ENCODE results near the gene ZNF444. TPM values are rescaled to one million over a fixed set of nuclear protein-coding genes. Genes with fewer than 3 reads are reported as not detected.

ZNF444 gene
- total and polyA plus RNA-seq, 2 donors (not counting 1 experiment from before 2014, with no cell fraction given), result 24.1 to 37.7 TPM

- DNase-seq (no peak), ATAC-seq (ENCODE audit: low read depth) (no peak)
- H4K20me1 ChIP-seq (ENCODE audit: control insufficient read depth, insufficient read depth, low read length, poor library complexity, severe bottlenecking), result no peaks in the 10 kb centered on the region
- H3K4me2 ChIP-seq (replicated peaks; ENCODE audit: low read depth, low read length, poor library complexity, severe bottlenecking), result no peak overlapping the region
- H2AFZ ChIP-seq (ENCODE audit: insufficient read depth, low read depth, low read length, poor library complexity, severe bottlenecking), result no peak overlapping the region
- Mint-ChIP-seq H3K4me1 (no peaks in the 10 kb centered on the region), H3K27me3 (peaks cover 12% of the 10 kb centered on the region), H3K9me3 (ENCODE audit: insufficient read depth) (no peaks in the 10 kb centered on the region), H3K4me3 (no peak overlapping the region), H3K27ac (no peak overlapping the region)
- 87% methylated on average over 6 of the region's 7 CpGs for WGBS (ENCODE audit: insufficient coverage)
- H3K27ac ChIP-seq (ENCODE audit: low read length in 2 of 2), result no peak overlapping the region
- no peaks in the 10 kb centered on the region for H3K9me3 ChIP-seq (ENCODE audit: control extremely low read depth in 1 of 3, control insufficient read depth in 2 of 3, insufficient read depth in 1 of 3, low read length in 2 of 3)
- no peaks in the 10 kb centered on the region for H3K36me3 ChIP-seq (replicated peaks in 1 of 2; ENCODE audit: control extremely low read depth in 1 of 2, control insufficient read depth in 1 of 2, extremely low read depth in 1 of 2, insufficient read depth in 2 of 2, low read length in 1 of 2)
- POLR2A ChIA-PET, result no interaction called here
- no peak overlapping the region for H3K4me3 ChIP-seq (ENCODE audit: control extremely low read depth in 1 of 5, extremely low read depth in 1 of 5, insufficient read depth in 1 of 5, low read depth in 2 of 5, low read length in 4 of 5)
- no peak overlapping the region for H3K9ac ChIP-seq (ENCODE audit: low read length)
- no peaks in the 10 kb centered on the region for H3K4me1 ChIP-seq (ENCODE audit: control insufficient read depth in 2 of 2, insufficient read depth in 2 of 2, low read length in 2 of 2)
- no peaks in the 10 kb centered on the region for H3K79me2 ChIP-seq (ENCODE audit: control insufficient read depth, insufficient read depth, low read length)
- intact Hi-C loops (cut with micrococcal nuclease), result no loop called here
- no peak for TF ChIP-seq EZH2 (IDR thresholded peaks at IDR 0.05; ENCODE audit: borderline replicate concordance, insufficient read depth, low read depth, low read length, poor library complexity, severe bottlenecking)
- TF ChIP-seq, protein P1, sequence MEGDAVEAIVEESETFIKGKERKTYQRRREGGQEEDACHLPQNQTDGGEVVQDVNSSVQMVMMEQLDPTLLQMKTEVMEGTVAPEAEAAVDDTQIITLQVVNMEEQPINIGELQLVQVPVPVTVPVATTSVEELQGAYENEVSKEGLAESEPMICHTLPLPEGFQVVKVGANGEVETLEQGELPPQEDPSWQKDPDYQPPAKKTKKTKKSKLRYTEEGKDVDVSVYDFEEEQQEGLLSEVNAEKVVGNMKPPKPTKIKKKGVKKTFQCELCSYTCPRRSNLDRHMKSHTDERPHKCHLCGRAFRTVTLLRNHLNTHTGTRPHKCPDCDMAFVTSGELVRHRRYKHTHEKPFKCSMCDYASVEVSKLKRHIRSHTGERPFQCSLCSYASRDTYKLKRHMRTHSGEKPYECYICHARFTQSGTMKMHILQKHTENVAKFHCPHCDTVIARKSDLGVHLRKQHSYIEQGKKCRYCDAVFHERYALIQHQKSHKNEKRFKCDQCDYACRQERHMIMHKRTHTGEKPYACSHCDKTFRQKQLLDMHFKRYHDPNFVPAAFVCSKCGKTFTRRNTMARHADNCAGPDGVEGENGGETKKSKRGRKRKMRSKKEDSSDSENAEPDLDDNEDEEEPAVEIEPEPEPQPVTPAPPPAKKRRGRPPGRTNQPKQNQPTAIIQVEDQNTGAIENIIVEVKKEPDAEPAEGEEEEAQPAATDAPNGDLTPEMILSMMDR (IDR thresholded peaks at IDR 0.05), result no peak
- peaks cover 0 to 3% (median 0%) of the 10 kb centered on the region in 4 experiments for H3K27me3 ChIP-seq (replicated peaks in 1 of 4; ENCODE audit: control extremely low read depth in 1 of 4, control insufficient read depth in 3 of 4, insufficient read depth in 4 of 4, low read length in 3 of 4)
- CTCF ChIA-PET, result no interaction called here
These were observed 50.0 kb downstream of the ZNF444 start for GRCh38 chr19:56191115-56191514.

- no peaks in the 10 kb centered on the region for H3K9me3 ChIP-seq (ENCODE audit: control extremely low read depth in 1 of 3, control insufficient read depth in 2 of 3, insufficient read depth in 1 of 3, low read length in 2 of 3)
- intact Hi-C loops (cut with micrococcal nuclease), result no loop called here
- TF ChIP-seq EZH2 (IDR thresholded peaks at IDR 0.05; ENCODE audit: borderline replicate concordance, insufficient read depth, low read depth, low read length, poor library complexity, severe bottlenecking), result no peak
- TF ChIP-seq, protein P1 (IDR thresholded peaks at IDR 0.05), result no peak
- CTCF ChIA-PET, result no interaction called here
- H3K4me2 ChIP-seq (replicated peaks; ENCODE audit: low read depth, low read length, poor library complexity, severe bottlenecking), result no peak overlapping the region
- Mint-ChIP-seq H3K27ac (no peak overlapping the region), H3K4me3 (no peak overlapping the region), H3K9me3 (ENCODE audit: insufficient read depth) (no peaks in the 10 kb centered on the region), H3K27me3 (peaks cover 12% of the 10 kb centered on the region), H3K4me1 (no peaks in the 10 kb centered on the region)
- H3K4me1 ChIP-seq (ENCODE audit: control insufficient read depth in 2 of 2, insufficient read depth in 2 of 2, low read length in 2 of 2), result no peaks in the 10 kb centered on the region
- no peak overlapping the region for H3K9ac ChIP-seq (ENCODE audit: low read length)
- H4K20me1 ChIP-seq (ENCODE audit: control insufficient read depth, insufficient read depth, low read length, poor library complexity, severe bottlenecking), result no peaks in the 10 kb centered on the region
- H2AFZ ChIP-seq (ENCODE audit: insufficient read depth, low read depth, low read length, poor library complexity, severe bottlenecking), result no peak overlapping the region
- H3K27ac ChIP-seq (ENCODE audit: low read length in 2 of 2), result no peak overlapping the region
- WGBS (ENCODE audit: insufficient coverage), result 89% methylated on average over 8 of the region's 10 CpGs
- POLR2A ChIA-PET, result no interaction called here
- peaks cover 0 to 3% (median 0%) of the 10 kb centered on the region in 4 experiments for H3K27me3 ChIP-seq (replicated peaks in 1 of 4; ENCODE audit: control extremely low read depth in 1 of 4, control insufficient read depth in 3 of 4, insufficient read depth in 4 of 4, low read length in 3 of 4)
- DNase-seq (no peak), ATAC-seq (ENCODE audit: low read depth) (no peak)
- no peak overlapping the region for H3K4me3 ChIP-seq (ENCODE audit: control extremely low read depth in 1 of 5, extremely low read depth in 1 of 5, insufficient read depth in 1 of 5, low read depth in 2 of 5, low read length in 4 of 5)
- no peaks in the 10 kb centered on the region for H3K36me3 ChIP-seq (replicated peaks in 1 of 2; ENCODE audit: control extremely low read depth in 1 of 2, control insufficient read depth in 1 of 2, extremely low read depth in 1 of 2, insufficient read depth in 2 of 2, low read length in 1 of 2)
- no peaks in the 10 kb centered on the region for H3K79me2 ChIP-seq (ENCODE audit: control insufficient read depth, insufficient read depth, low read length)
These were observed 50.6 kb downstream of the ZNF444 start for GRCh38 chr19:56191711-56192110.
